Umbilical cord (tissue), 2 donors: ENCODE measurements around the gene CFAP119. TPM values are rescaled to one million over a fixed set of nuclear protein-coding genes. Genes with fewer than 3 reads are reported as not detected.

ENCODE experiments used
- DNase-seq: peaks from one replicate; pipeline ENCODE4 v3.0.0-alpha.2; 2015; ENCODE audit warnings: low spot score
- total RNA-seq: library from RNA; depleted of rRNA; stranded (reverse); fragments of >200 nt; gene quantifications from one replicate; pipeline ENCODE4 v1.2.3, GENCODE V29; 2014; ENCODE audit warnings: low replicate concordance; ENCODE audit not compliant: insufficient read depth

CFAP119 gene
- total RNA-seq, 1 donor from 2014 or later, result not detected

- peak; percentile 47 for DNase-seq
Measured at GRCh38 chr16:30710971-30711370, 50.9 kb downstream of the CFAP119 start.

Other genes starting within 250 kb of the CFAP119 start
- 14.7 TPM for gene ZNF768, start 235.5 kb downstream of the CFAP119 start, total RNA-seq
- gene ZNF747, start 227.2 kb downstream of the CFAP119 start, total RNA-seq, result 5.5 TPM
- gene ZNF764, start 203.7 kb downstream of the CFAP119 start, total RNA-seq, result 4.1 TPM
- 5.1 TPM for gene ZNF688, start 190.3 kb downstream of the CFAP119 start, total RNA-seq
- 17.3 TPM for gene ZNF785, start 176.4 kb downstream of the CFAP119 start, total RNA-seq
- 8.2 TPM for gene ZNF689, start 151.7 kb downstream of the CFAP119 start, total RNA-seq
- gene PRR14, start 111.1 kb downstream of the CFAP119 start, total RNA-seq, result 0.96 TPM
- 13.5 TPM for gene FBRS, start 103.6 kb downstream of the CFAP119 start, total RNA-seq
- gene SRCAP, start 62.9 kb downstream of the CFAP119 start, total RNA-seq, result 22.6 TPM
- gene PHKG2, start 13.6 kb downstream of the CFAP119 start, total RNA-seq, result 5.5 TPM
- gene RNF40, start 260 bp upstream of the CFAP119 start, total RNA-seq, result 28.6 TPM
- 5.1 TPM for gene ZNF629, start 25.1 kb upstream of the CFAP119 start, total RNA-seq
- 27.0 TPM for gene BCL7C, start 132.0 kb upstream of the CFAP119 start, total RNA-seq
- gene CTF1, start 134.6 kb upstream of the CFAP119 start, total RNA-seq, result 2.6 TPM
- 10.6 TPM for gene FBXL19, start 161.5 kb upstream of the CFAP119 start, total RNA-seq
- gene ORAI3, start 187.0 kb upstream of the CFAP119 start, total RNA-seq, result 26.5 TPM
- gene SETD1A, start 195.7 kb upstream of the CFAP119 start, total RNA-seq, result 1.2 TPM
- 26.0 TPM for gene HSD3B7, start 223.1 kb upstream of the CFAP119 start, total RNA-seq
- gene STX1B, start 248.6 kb upstream of the CFAP119 start, total RNA-seq, result 1.2 TPM